ENCODE results near the gene RARRES1. TPM values are rescaled to one million over a fixed set of nuclear protein-coding genes. Genes with fewer than 3 reads are reported as not detected.

RARRES1 gene
- total RNA-seq, 1 experiment from 2014 or later, result 0.81 TPM

GRCh38 chr3:158771577-158771976 lies 39.3 kb upstream of the RARRES1 start:
- Histone ChIP-seq H4K20me1 (ENCODE audit: control insufficient read depth, insufficient read depth, insufficient read length) (no peaks in the 10 kb centered on the region), H3K9me3 (ENCODE audit: control insufficient read depth, low read depth, low read length) (no peaks in the 10 kb centered on the region), H3K14ac (ENCODE audit: insufficient read depth, low read length) (no peak overlapping the region), H3K9ac (ENCODE audit: extremely low read depth, insufficient read length, low read length) (no peak overlapping the region), H4K5ac (ENCODE audit: insufficient read length, low read depth, low read length) (no peak overlapping the region), H3T11ph (ENCODE audit: low read length) (no peak overlapping the region), H2AK5ac (ENCODE audit: insufficient read length, low read length) (no peak overlapping the region), H3K4me1 (ENCODE audit: insufficient read depth, low read length) (no peaks in the 10 kb centered on the region; the same call in 1 of the 2 replicates), H2BK15ac (ENCODE audit: low read depth, low read length) (no peak overlapping the region), H2BK5ac (ENCODE audit: insufficient read length, low read length) (no peak overlapping the region), H2BK120ac (ENCODE audit: low read depth, low read length, poor library complexity, severe bottlenecking) (no peak overlapping the region), H4K91ac (ENCODE audit: insufficient read length, low read depth, low read length) (no peak overlapping the region), H3K4ac (ENCODE audit: low read depth, low read length) (no peak overlapping the region), H3K23ac (ENCODE audit: insufficient read length, low read depth, low read length) (no peak overlapping the region), H3K79me2 (ENCODE audit: insufficient read depth, low read length) (no peaks in the 10 kb centered on the region), H3K23me2 (ENCODE audit: insufficient read length, low read depth, low read length, poor library complexity, severe bottlenecking) (no peaks in the 10 kb centered on the region), H3K27me3 (ENCODE audit: insufficient read depth, low read length) (no peaks in the 10 kb centered on the region), H3K4me2 (ENCODE audit: insufficient read depth, insufficient read length, low read length) (no peak overlapping the region), H4K8ac (replicated peaks; ENCODE audit: insufficient read length, low read depth, low read length) (no peak overlapping the region), H3K56ac (ENCODE audit: insufficient read length, low read depth, low read length) (no peak overlapping the region), H3K27ac (ENCODE audit: insufficient read length, low read depth, low read length) (no peak overlapping the region), H2AFZ (ENCODE audit: low read length) (no peak overlapping the region), H3K18ac (ENCODE audit: insufficient read length, low read depth, low read length) (no peak overlapping the region), H2BK12ac (ENCODE audit: insufficient read length, low read depth, low read length) (no peak overlapping the region), H3K79me1 (ENCODE audit: insufficient read depth, low read depth, low read length, poor library complexity, severe bottlenecking) (no peaks in the 10 kb centered on the region), H2BK20ac (ENCODE audit: low read depth, low read length, poor library complexity, severe bottlenecking) (no peak overlapping the region)
- Mint-ChIP-seq H3K4me1 (peaks cover 21 to 22% of the 10 kb centered on the region in 2 experiments), H3K9me3 (no peaks in the 10 kb centered on the region), H3K27me3 (ENCODE audit: low read depth) (no peaks in the 10 kb centered on the region; the same call in 1 of the 2 replicates), H3K4me3 (no peak overlapping the region), H3K27ac (no peak overlapping the region), H3K36me3 (ENCODE audit: insufficient read depth in 1 of 3, low read depth in 3 of 3) (no peaks in the 10 kb centered on the region)
- WGBS (ENCODE audit: extremely low coverage, insufficient read length, low lambda C conversion rate), result no CpG with 5 or more reads among the region's 1 CpG
- no peak for TF ChIP-seq CTCF (conservative IDR thresholded peaks at IDR 0.05)
- DNase-seq, result no peak

All from H9 (cell line).